Loucy (cell line): ENCODE data around the gene TSSK1B.
"Not testable (repeated sequence)": the region's sequence is repeated elsewhere in the genome, so short reads cannot be mapped to it uniquely, and the experiment has no call there.

Source experiments
- H2AFZ ChIP-seq: fragments of 200-600 bp; sonication (generic); 2 replicates; pipeline ENCODE4 v1.6.0; 2016; ENCODE audit warnings: antibody characterized with exemption, mild to moderate bottlenecking, low read length, moderate library complexity
- H3F3A ChIP-seq: fragments of 200-600 bp; 2 replicates; pipeline ENCODE4 v1.6.0; 2016; ENCODE audit warnings: antibody characterized with exemption, low read depth, mild to moderate bottlenecking
- H3K27me3 ChIP-seq: fragments of 200-600 bp; sonication (generic); 2 replicates; pipeline ENCODE4 v1.6.1; 2014; ENCODE audit warnings: low read length, mild to moderate bottlenecking; ENCODE audit not compliant: insufficient read depth, poor library complexity, severe bottlenecking
- H3K36me3 ChIP-seq: fragments of 200-600 bp; sonication (generic); 2 replicates; pipeline ENCODE4 v1.6.1; 2016; ENCODE audit warnings: low read length; ENCODE audit not compliant: insufficient read depth
- H3K4me1 ChIP-seq: fragments of 200-600 bp; sonication (generic); 2 replicates; pipeline ENCODE4 v1.5.1; 2014; ENCODE audit warnings: low read length, mild to moderate bottlenecking; ENCODE audit not compliant: insufficient read depth, poor library complexity, severe bottlenecking
- H3K4me2 ChIP-seq: fragments of 200-600 bp; sonication (generic); 2 replicates; pipeline ENCODE4 v1.6.0; 2014; ENCODE audit warnings: antibody characterized with exemption, low read length, low read depth, mild to moderate bottlenecking; ENCODE audit not compliant: poor library complexity, severe bottlenecking
- H3K4me3 ChIP-seq: fragments of 200-600 bp; sonication (generic); 2 replicates; pipeline ENCODE4 v1.5.1; 2014; ENCODE audit warnings: low read length, mild to moderate bottlenecking, mixed read lengths; ENCODE audit not compliant: poor library complexity, severe bottlenecking
- H3K79me2 ChIP-seq: fragments of 200-600 bp; sonication (generic); 2 replicates; pipeline ENCODE4 v1.6.1; 2014; ENCODE audit warnings: low read length; ENCODE audit not compliant: insufficient read depth
- H3K9ac ChIP-seq: fragments of 200-600 bp; sonication (generic); 2 replicates; pipeline ENCODE4 v1.6.0; 2014; ENCODE audit warnings: mild to moderate bottlenecking, low read depth, low read length, moderate library complexity; ENCODE audit not compliant: poor library complexity, severe bottlenecking
- H3K9me2 ChIP-seq: fragments of 200-600 bp; sonication (generic); replicated peaks from 2 replicates; pipeline ENCODE4 v1.6.1; 2016; ENCODE audit warnings: low read depth, low read length, mixed read lengths
- H3K9me3 ChIP-seq: fragments of 200-600 bp; sonication (generic); 2 replicates; pipeline ENCODE4 v1.6.1; 2014; ENCODE audit warnings: mild to moderate bottlenecking, antibody characterized with exemption, low read length, low read depth; ENCODE audit not compliant: insufficient read depth
- H4K20me1 ChIP-seq: fragments of 200-600 bp; sonication (generic); 2 replicates; pipeline ENCODE4 v1.6.0; 2014; ENCODE audit warnings: antibody characterized with exemption, low read length, mild to moderate bottlenecking; ENCODE audit not compliant: insufficient read depth, poor library complexity, severe bottlenecking
- EZH2phosphoT487 ChIP-seq: fragments of 200-600 bp; IDR thresholded peaks from 2 replicates; pipeline ENCODE4 v1.6.1; 2018; ENCODE audit warnings: antibody characterized with exemption, mild to moderate bottlenecking, moderate library complexity, borderline replicate concordance
- TF ChIP-seq, protein P1 (sequence below): fragments of 200-600 bp; sonication (generic); conservative IDR thresholded peaks from 2 replicates; pipeline ENCODE4 v1.5.1; 2014; ENCODE audit warnings: mild to moderate bottlenecking, antibody characterized with exemption, low read length

TSSK1B gene

DNA sequence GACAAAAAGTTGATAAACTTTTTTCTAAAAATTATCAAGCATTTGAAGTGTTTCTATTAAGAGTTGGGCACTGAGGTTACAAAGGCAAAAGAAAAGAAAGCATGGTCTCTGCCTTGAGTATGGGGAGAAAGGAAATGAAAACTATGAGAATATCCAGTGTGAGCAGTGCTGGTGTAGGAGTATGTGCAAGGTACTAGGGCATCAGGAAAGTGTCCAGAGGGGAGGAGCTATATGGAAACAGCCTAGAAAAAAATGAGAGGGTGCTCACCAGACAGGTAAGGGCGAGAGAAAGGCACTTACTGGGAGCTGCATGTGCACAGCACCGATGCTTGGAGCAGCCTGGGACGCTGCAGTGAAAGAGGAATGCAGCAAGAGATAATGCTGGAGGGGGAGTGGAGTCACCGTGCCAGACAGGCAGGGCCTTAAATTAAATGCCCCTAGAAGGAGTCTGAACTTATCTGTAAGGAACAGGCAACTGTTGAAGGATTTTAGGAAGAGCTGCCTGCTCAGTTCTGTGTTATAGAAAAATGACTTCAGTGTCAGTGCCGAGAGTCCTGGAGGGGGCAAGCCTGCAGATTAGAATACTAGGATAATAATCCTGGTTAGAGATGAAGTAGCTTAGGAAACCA lies 39.4 kb upstream of the TSSK1B start:
- H3K79me2 ChIP-seq = no peaks in the 10 kb centered on the region
- peaks cover 15% of the 10 kb centered on the region for H3K27me3 ChIP-seq
- no peaks in the 10 kb centered on the region for H3F3A ChIP-seq
- no peaks in the 10 kb centered on the region for H4K20me1 ChIP-seq
- H3K4me3 ChIP-seq = no peak overlapping the region
- H3K4me1 ChIP-seq = no peaks in the 10 kb centered on the region
- no peaks in the 10 kb centered on the region for H3K9me3 ChIP-seq
- H3K36me3 ChIP-seq = no peaks in the 10 kb centered on the region
- TF ChIP-seq EZH2phosphoT487 = no peak
- TF ChIP-seq, protein P1, sequence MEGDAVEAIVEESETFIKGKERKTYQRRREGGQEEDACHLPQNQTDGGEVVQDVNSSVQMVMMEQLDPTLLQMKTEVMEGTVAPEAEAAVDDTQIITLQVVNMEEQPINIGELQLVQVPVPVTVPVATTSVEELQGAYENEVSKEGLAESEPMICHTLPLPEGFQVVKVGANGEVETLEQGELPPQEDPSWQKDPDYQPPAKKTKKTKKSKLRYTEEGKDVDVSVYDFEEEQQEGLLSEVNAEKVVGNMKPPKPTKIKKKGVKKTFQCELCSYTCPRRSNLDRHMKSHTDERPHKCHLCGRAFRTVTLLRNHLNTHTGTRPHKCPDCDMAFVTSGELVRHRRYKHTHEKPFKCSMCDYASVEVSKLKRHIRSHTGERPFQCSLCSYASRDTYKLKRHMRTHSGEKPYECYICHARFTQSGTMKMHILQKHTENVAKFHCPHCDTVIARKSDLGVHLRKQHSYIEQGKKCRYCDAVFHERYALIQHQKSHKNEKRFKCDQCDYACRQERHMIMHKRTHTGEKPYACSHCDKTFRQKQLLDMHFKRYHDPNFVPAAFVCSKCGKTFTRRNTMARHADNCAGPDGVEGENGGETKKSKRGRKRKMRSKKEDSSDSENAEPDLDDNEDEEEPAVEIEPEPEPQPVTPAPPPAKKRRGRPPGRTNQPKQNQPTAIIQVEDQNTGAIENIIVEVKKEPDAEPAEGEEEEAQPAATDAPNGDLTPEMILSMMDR = no peak
- no peak overlapping the region for H2AFZ ChIP-seq
- H3K9ac ChIP-seq = no peak overlapping the region
- H3K4me2 ChIP-seq = no peak overlapping the region
- no peaks in the 10 kb centered on the region for H3K9me2 ChIP-seq

GRCh38 chr5:113463032-113463431 lies 28.2 kb upstream of the TSSK1B start:
- no peaks in the 10 kb centered on the region for H3K79me2 ChIP-seq
- no peaks in the 10 kb centered on the region for H3K9me2 ChIP-seq
- no peaks in the 10 kb centered on the region for H3K27me3 ChIP-seq
- no peak overlapping the region for H2AFZ ChIP-seq
- H4K20me1 ChIP-seq = no peaks in the 10 kb centered on the region
- H3K4me3 ChIP-seq = no peak overlapping the region
- no peak overlapping the region for H3K4me2 ChIP-seq
- no peak for TF ChIP-seq EZH2phosphoT487
- TF ChIP-seq, protein P1 = no peak
- H3K9me3 ChIP-seq = no peaks in the 10 kb centered on the region
- H3K36me3 ChIP-seq = no peaks in the 10 kb centered on the region
- H3F3A ChIP-seq = no peaks in the 10 kb centered on the region
- no peak overlapping the region for H3K9ac ChIP-seq
- no peaks in the 10 kb centered on the region for H3K4me1 ChIP-seq

- H3K27me3 ChIP-seq, H4K20me1 ChIP-seq, H3K4me3 ChIP-seq, H3F3A ChIP-seq, H3K79me2 ChIP-seq, H2AFZ ChIP-seq, H3K4me2 ChIP-seq, H3K36me3 ChIP-seq, H3K9me3 ChIP-seq, H3K9me2 ChIP-seq, H3K4me1 ChIP-seq, H3K9ac ChIP-seq: not testable (repeated sequence)
Observed at GRCh38 chr5:113457106-113457505, 22.3 kb upstream of the TSSK1B start.

DNA sequence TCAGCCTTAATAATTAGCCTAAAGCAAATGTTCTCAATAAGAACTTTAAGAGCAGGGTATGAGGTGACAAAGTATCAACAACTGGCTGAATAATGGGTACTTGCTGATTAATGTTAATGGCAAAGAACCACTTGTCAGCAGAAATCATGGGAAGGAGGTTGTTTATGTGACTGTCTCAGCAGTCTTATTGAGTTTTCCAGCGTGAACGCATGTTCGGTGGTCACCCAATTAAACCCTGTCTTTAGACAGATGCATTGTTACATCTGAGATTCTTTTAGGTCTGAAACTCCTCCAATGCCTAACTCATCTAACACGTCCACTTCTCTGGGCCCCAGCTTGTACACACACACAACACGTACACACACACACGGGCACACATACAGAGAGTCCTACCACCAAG lies 18.2 kb upstream of the TSSK1B start:
- no peak for TF ChIP-seq EZH2phosphoT487
- TF ChIP-seq, protein P1 = no peak
- H3K9me3 ChIP-seq = no peaks in the 10 kb centered on the region
- H4K20me1 ChIP-seq = no peaks in the 10 kb centered on the region
- no peak overlapping the region for H3K9ac ChIP-seq
- no peak overlapping the region for H3K4me3 ChIP-seq
- H3K27me3 ChIP-seq = no peaks in the 10 kb centered on the region
- H3F3A ChIP-seq = no peaks in the 10 kb centered on the region
- H3K4me1 ChIP-seq = no peaks in the 10 kb centered on the region
- no peaks in the 10 kb centered on the region for H3K79me2 ChIP-seq
- H2AFZ ChIP-seq = no peak overlapping the region
- no peak overlapping the region for H3K4me2 ChIP-seq
- no peaks in the 10 kb centered on the region for H3K9me2 ChIP-seq
- H3K36me3 ChIP-seq = no peaks in the 10 kb centered on the region
